ENCODE measurements around the gene DSCAM.

The DSCAM gene

DNA sequence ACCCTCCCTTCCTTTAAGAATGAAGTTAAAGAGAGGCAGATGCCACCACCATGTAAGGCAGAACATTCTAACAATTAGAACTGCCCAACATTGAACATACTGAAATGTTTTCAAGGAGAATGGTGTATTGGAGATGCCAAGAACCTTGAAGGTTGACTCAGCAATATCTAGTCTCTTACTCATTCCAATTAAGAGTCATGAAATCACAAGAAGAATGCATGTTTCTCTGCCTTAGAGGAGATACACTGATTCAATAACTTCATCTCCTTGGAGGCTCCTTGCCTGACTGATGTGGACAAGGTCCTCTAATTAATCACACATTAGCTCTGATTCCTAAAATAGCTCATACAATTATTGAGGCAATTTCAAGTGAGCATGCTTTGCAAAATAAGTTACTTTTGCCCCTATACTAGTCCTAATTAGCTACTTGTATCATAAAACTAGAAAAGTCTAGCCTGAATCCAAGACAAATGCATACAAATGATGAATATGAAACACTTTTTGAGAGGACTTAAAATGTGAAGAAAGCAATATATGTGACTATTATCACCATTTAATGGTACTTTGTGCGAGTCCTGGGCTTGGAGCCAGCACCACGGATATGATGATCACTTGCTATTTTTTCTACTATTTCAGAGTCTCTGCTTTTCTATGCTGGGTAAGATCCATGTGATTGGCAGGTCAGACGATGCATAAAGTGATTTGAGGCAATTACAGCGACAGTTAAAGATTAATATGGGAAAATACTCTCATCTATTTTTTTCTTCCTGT lies 114.5 kb downstream of the DSCAM start:
- no peaks in the 10 kb centered on the region for H3K79me2 ChIP-seq (ENCODE audit: insufficient read depth, low read length)
- H3K9me3 ChIP-seq (ENCODE audit: low read length): no peaks in the 10 kb centered on the region
- no peaks in the 10 kb centered on the region for H4K20me1 ChIP-seq (ENCODE audit: insufficient read depth, low read length)
- no peak overlapping the region for H3K4me2 ChIP-seq (ENCODE audit: low read length)
- H3K9ac ChIP-seq (ENCODE audit: low read length): no peak overlapping the region
- no peak overlapping the region for H3K27ac ChIP-seq (ENCODE audit: low read depth, low read length, poor library complexity, severe bottlenecking)
- no peaks in the 10 kb centered on the region for H3K4me1 ChIP-seq (ENCODE audit: insufficient read depth, low read length, severe bottlenecking)
- H3K36me3 ChIP-seq (ENCODE audit: insufficient read depth, low read length): no peaks in the 10 kb centered on the region
- no peaks in the 10 kb centered on the region for H3F3A ChIP-seq (ENCODE audit: insufficient read depth, low read length)
- H2AFZ ChIP-seq (ENCODE audit: low read length): no peak overlapping the region
- no peak overlapping the region for H3K4me3 ChIP-seq (ENCODE audit: low read depth, low read length, poor library complexity, severe bottlenecking)
- H3K27me3 ChIP-seq (ENCODE audit: insufficient read depth, low read length): no peaks in the 10 kb centered on the region
- TF ChIP-seq EZH2 (IDR thresholded peaks at IDR 0.05; ENCODE audit: borderline replicate concordance, low read length) (no peak), CTCF (IDR thresholded peaks at IDR 0.05; ENCODE audit: low read length) (no peak)
- H3K9me2 ChIP-seq (ENCODE audit: low read depth, low read length): no peaks in the 10 kb centered on the region

- Histone ChIP-seq H3K27ac (ENCODE audit: low read depth, low read length, poor library complexity, severe bottlenecking) (no peak overlapping the region), H3K27me3 (ENCODE audit: insufficient read depth, low read length) (no peaks in the 10 kb centered on the region), H3K36me3 (ENCODE audit: insufficient read depth, low read length) (no peaks in the 10 kb centered on the region), H3F3A (ENCODE audit: insufficient read depth, low read length) (no peaks in the 10 kb centered on the region), H3K79me2 (ENCODE audit: insufficient read depth, low read length) (no peaks in the 10 kb centered on the region), H3K4me1 (ENCODE audit: insufficient read depth, low read length, severe bottlenecking) (no peaks in the 10 kb centered on the region), H3K9me2 (ENCODE audit: low read depth, low read length) (no peaks in the 10 kb centered on the region), H3K9me3 (ENCODE audit: low read length) (no peaks in the 10 kb centered on the region), H3K4me2 (ENCODE audit: low read length) (no peak overlapping the region), H4K20me1 (ENCODE audit: insufficient read depth, low read length) (no peaks in the 10 kb centered on the region), H3K9ac (ENCODE audit: low read length) (no peak overlapping the region), H3K4me3 (ENCODE audit: low read depth, low read length, poor library complexity, severe bottlenecking) (no peak overlapping the region), H2AFZ (ENCODE audit: low read length) (no peak overlapping the region)
- TF ChIP-seq CTCF (IDR thresholded peaks at IDR 0.05; ENCODE audit: low read length) (no peak), EZH2 (IDR thresholded peaks at IDR 0.05; ENCODE audit: borderline replicate concordance, low read length) (no peak)
These were observed 115.8 kb downstream of the DSCAM start for GRCh38 chr21:40731206-40731605.

- Histone ChIP-seq H3K27ac (ENCODE audit: low read depth, low read length, poor library complexity, severe bottlenecking) (no peak overlapping the region), H3F3A (ENCODE audit: insufficient read depth, low read length) (no peaks in the 10 kb centered on the region), H3K4me3 (ENCODE audit: low read depth, low read length, poor library complexity, severe bottlenecking) (no peak overlapping the region), H4K20me1 (ENCODE audit: insufficient read depth, low read length) (no peaks in the 10 kb centered on the region), H3K79me2 (ENCODE audit: insufficient read depth, low read length) (no peaks in the 10 kb centered on the region), H3K9me3 (ENCODE audit: low read length) (no peaks in the 10 kb centered on the region), H3K36me3 (ENCODE audit: insufficient read depth, low read length) (no peaks in the 10 kb centered on the region), H3K9ac (ENCODE audit: low read length) (no peak overlapping the region), H3K4me1 (ENCODE audit: insufficient read depth, low read length, severe bottlenecking) (no peaks in the 10 kb centered on the region), H3K27me3 (ENCODE audit: insufficient read depth, low read length) (no peaks in the 10 kb centered on the region), H3K9me2 (ENCODE audit: low read depth, low read length) (no peaks in the 10 kb centered on the region), H2AFZ (ENCODE audit: low read length) (no peak overlapping the region), H3K4me2 (ENCODE audit: low read length) (no peak overlapping the region)
- no peak for TF ChIP-seq CTCF (IDR thresholded peaks at IDR 0.05; ENCODE audit: low read length)
- no peak for TF ChIP-seq EZH2 (IDR thresholded peaks at IDR 0.05; ENCODE audit: borderline replicate concordance, low read length)
These were observed 116.5 kb downstream of the DSCAM start for GRCh38 chr21:40730426-40730800.

Data from OCI-LY1 (cell line).